Measurements from ENCODE around the gene CRYBB3. TPM values are rescaled to one million over a fixed set of nuclear protein-coding genes. Genes with fewer than 3 reads are reported as not detected.
A peak's percentile ranks its signal among the peaks of the same experiment; 100 is the strongest.

CRYBB3 gene
- total RNA-seq, 4 donors from 2014 or later: not detected

- Histone ChIP-seq H3K27ac (no peak overlapping the region), H3K9me3 (peaks cover 0 to 11% (median 0%) of the 10 kb centered on the region in 3 donors)
- peak; percentile 44 for ATAC-seq
These were observed 17.2 kb upstream of the CRYBB3 start for GRCh38 chr22:25182131-25183110.

GRCh38 chr22:25183949-25184619 lies 15.6 kb upstream of the CRYBB3 start:
- no peak for ATAC-seq
- Histone ChIP-seq H3K27me3 (no peaks in the 10 kb centered on the region), H3K36me3 (peaks cover 0 to 96% of the 10 kb centered on the region in 2 donors), H3K9me3 (peaks cover 0 to 11% (median 0%) of the 10 kb centered on the region in 3 donors), H3K4me1 (no peaks in the 10 kb centered on the region), H3K27ac (no peak overlapping the region), H3K4me3 (no peak overlapping the region)
- no peak for TF ChIP-seq POLR2AphosphoS5 (IDR thresholded peaks at IDR 0.05)
- no peak for TF ChIP-seq POLR2A (IDR thresholded peaks at IDR 0.05)
- TF ChIP-seq EP300 (IDR thresholded peaks at IDR 0.05): no peak
- no peak for TF ChIP-seq CTCF (IDR thresholded peaks at IDR 0.05)
- 84 to 85% methylated on average over 7 to 9 of the region's 12 CpGs for WGBS, 2 donors (ENCODE audit: low coverage in 1 of 2)

More at GRCh38 chr22:25182131-25183110, 17.2 kb upstream of the CRYBB3 start:
- Histone ChIP-seq H3K4me3 (no peak overlapping the region), H3K27me3 (no peaks in the 10 kb centered on the region), H3K36me3 (peaks cover 0 to 99% of the 10 kb centered on the region in 2 donors), H3K4me1 (no peaks in the 10 kb centered on the region)
- 78 to 84% methylated on average over 4 to 8 of the region's 10 CpGs for WGBS, 2 donors (ENCODE audit: low coverage in 1 of 2)
- TF ChIP-seq CTCF (IDR thresholded peaks at IDR 0.05) (no peak), POLR2A (IDR thresholded peaks at IDR 0.05) (no peak), POLR2AphosphoS5 (IDR thresholded peaks at IDR 0.05) (no peak)

GRCh38 chr22:25186140-25186539 lies 13.5 kb upstream of the CRYBB3 start:
- Histone ChIP-seq H3K27ac (no peak overlapping the region), H3K4me3 (no peak overlapping the region), H3K36me3 (peaks cover 0 to 95% of the 10 kb centered on the region in 2 donors), H3K27me3 (no peaks in the 10 kb centered on the region), H3K4me1 (no peaks in the 10 kb centered on the region), H3K9me3 (no peaks in the 10 kb centered on the region)
- no peak for TF ChIP-seq CTCF (IDR thresholded peaks at IDR 0.05)
- TF ChIP-seq POLR2AphosphoS5 (IDR thresholded peaks at IDR 0.05): no peak
- TF ChIP-seq EP300 (IDR thresholded peaks at IDR 0.05): no peak
- no peak for TF ChIP-seq POLR2A (IDR thresholded peaks at IDR 0.05)
- 93 to 96% methylated on average over 3 of the region's 3 CpGs for WGBS, 2 donors (ENCODE audit: low coverage in 1 of 2)
- ATAC-seq: no peak

GRCh38 chr22:25187469-25187868 lies 12.2 kb upstream of the CRYBB3 start:
- 67 to 81% methylated on average over 1 to 5 of the region's 6 CpGs for WGBS, 2 donors (ENCODE audit: low coverage in 1 of 2)
- Histone ChIP-seq H3K36me3 (peaks cover 0 to 96% of the 10 kb centered on the region in 2 donors), H3K27me3 (no peaks in the 10 kb centered on the region), H3K27ac (no peak overlapping the region), H3K4me3 (no peak overlapping the region), H3K4me1 (no peaks in the 10 kb centered on the region), H3K9me3 (no peaks in the 10 kb centered on the region)
- TF ChIP-seq POLR2A (IDR thresholded peaks at IDR 0.05): no peak
- TF ChIP-seq POLR2AphosphoS5 (IDR thresholded peaks at IDR 0.05): no peak
- no peak for TF ChIP-seq CTCF (IDR thresholded peaks at IDR 0.05)
- TF ChIP-seq EP300 (IDR thresholded peaks at IDR 0.05): no peak
- ATAC-seq: no peak
